HEK293 (cell line): ENCODE data around the gene MYOM1.

Experiments used
- BCL11A ChIP-seq: fragments of 450-650 bp; formaldehyde crosslinking; IDR thresholded peaks from 2 replicates; pipeline ENCODE4 v1.5.1; 2016; ENCODE audit warnings: low read depth, missing biosample characterization, missing genetic modification characterization
- FEZF1 ChIP-seq: fragments of 450-650 bp; formaldehyde crosslinking; IDR thresholded peaks from 2 replicates; pipeline ENCODE4 v1.5.1; 2016; ENCODE audit warnings: missing biosample characterization, missing genetic modification characterization
- GLI4 ChIP-seq: fragments of 450-650 bp; formaldehyde crosslinking; IDR thresholded peaks from 2 replicates; pipeline ENCODE4 v1.5.1; 2016; ENCODE audit warnings: missing biosample characterization, missing genetic modification characterization
- KLF7 ChIP-seq: fragments of 450-650 bp; formaldehyde crosslinking; IDR thresholded peaks from 2 replicates; pipeline ENCODE4 v1.5.1; 2016; ENCODE audit warnings: missing biosample characterization, missing genetic modification characterization, borderline replicate concordance
- SCRT2 ChIP-seq: fragments of 450-650 bp; formaldehyde crosslinking; IDR thresholded peaks from 2 replicates; pipeline ENCODE4 v1.5.1; 2016; ENCODE audit warnings: missing biosample characterization, missing genetic modification characterization
- SP3 ChIP-seq: fragments of 450-650 bp; formaldehyde crosslinking; IDR thresholded peaks from 2 replicates; pipeline ENCODE4 v1.5.1; 2016; ENCODE audit warnings: missing biosample characterization, missing genetic modification characterization
- ZBTB17 ChIP-seq: fragments of 450-650 bp; formaldehyde crosslinking; IDR thresholded peaks from 2 replicates; pipeline ENCODE4 v1.5.1; 2016; ENCODE audit warnings: missing biosample characterization, missing genetic modification characterization
- ZBTB48 ChIP-seq: fragments of 450-650 bp; formaldehyde crosslinking; IDR thresholded peaks from 2 replicates; pipeline ENCODE4 v1.5.1; 2016; ENCODE audit warnings: missing biosample characterization, missing genetic modification characterization
- ZNF112 ChIP-seq: fragments of 450-650 bp; formaldehyde crosslinking; IDR thresholded peaks from 2 replicates; pipeline ENCODE4 v1.5.0; 2017; ENCODE audit warnings: missing biosample characterization, missing genetic modification characterization
- ZNF214 ChIP-seq: fragments of 450-650 bp; formaldehyde crosslinking; IDR thresholded peaks from 2 replicates; pipeline ENCODE4 v1.5.1; 2017; ENCODE audit warnings: missing biosample characterization, mild to moderate bottlenecking, missing genetic modification characterization, borderline replicate concordance
- ZNF354C ChIP-seq: fragments of 450-650 bp; formaldehyde crosslinking; IDR thresholded peaks from 2 replicates; pipeline ENCODE4 v1.5.1; 2016; ENCODE audit warnings: missing biosample characterization, missing genetic modification characterization, low read depth, borderline replicate concordance
- ZNF37A ChIP-seq: fragments of 450-650 bp; IDR thresholded peaks from 2 replicates; pipeline ENCODE4 v1.5.1; 2018; ENCODE audit warnings: missing biosample characterization, missing genetic modification characterization
- ZNF391 ChIP-seq: fragments of 450-650 bp; formaldehyde crosslinking; IDR thresholded peaks from 2 replicates; pipeline ENCODE4 v1.5.1; 2016; ENCODE audit warnings: low read depth, missing biosample characterization, missing genetic modification characterization, borderline replicate concordance
- ZNF416 ChIP-seq: fragments of 450-650 bp; formaldehyde crosslinking; IDR thresholded peaks from 2 replicates; pipeline ENCODE4 v1.5.1; 2016; ENCODE audit warnings: missing biosample characterization, missing genetic modification characterization
- ZNF473 ChIP-seq: fragments of 450-650 bp; formaldehyde crosslinking; IDR thresholded peaks from 2 replicates; pipeline ENCODE4 v1.5.1; 2017; ENCODE audit warnings: missing biosample characterization, missing genetic modification characterization
- ZNF530 ChIP-seq: fragments of 450-650 bp; formaldehyde crosslinking; IDR thresholded peaks from 2 replicates; pipeline ENCODE4 v1.5.1; 2016; ENCODE audit warnings: low read depth, missing biosample characterization, missing genetic modification characterization
- ZNF585B ChIP-seq: fragments of 450-650 bp; formaldehyde crosslinking; IDR thresholded peaks from 2 replicates; pipeline ENCODE4 v1.5.1; 2016; ENCODE audit warnings: missing biosample characterization, missing genetic modification characterization
- ZNF624 ChIP-seq: fragments of 450-650 bp; formaldehyde crosslinking; IDR thresholded peaks from 2 replicates; pipeline ENCODE4 v1.5.1; 2017; ENCODE audit warnings: missing biosample characterization, missing genetic modification characterization
- ZNF660 ChIP-seq: fragments of 450-650 bp; IDR thresholded peaks from 2 replicates; pipeline ENCODE4 v1.5.1; 2018; ENCODE audit warnings: missing biosample characterization, mild to moderate bottlenecking, missing genetic modification characterization
- ZNF664 ChIP-seq: fragments of 450-650 bp; formaldehyde crosslinking; IDR thresholded peaks from 2 replicates; pipeline ENCODE4 v1.5.1; 2016; ENCODE audit warnings: missing biosample characterization, missing genetic modification characterization
- ZNF677 ChIP-seq: fragments of 450-650 bp; IDR thresholded peaks from 2 replicates; pipeline ENCODE4 v1.5.0; 2018; ENCODE audit warnings: missing biosample characterization, mild to moderate bottlenecking, missing genetic modification characterization, moderate library complexity
- ZNF701 ChIP-seq: fragments of 450-650 bp; formaldehyde crosslinking; IDR thresholded peaks from 2 replicates; pipeline ENCODE4 v1.5.1; 2016; ENCODE audit warnings: missing biosample characterization, missing genetic modification characterization
- ZNF777 ChIP-seq: fragments of 450-650 bp; formaldehyde crosslinking; IDR thresholded peaks from 2 replicates; pipeline ENCODE4 v1.5.1; 2017; ENCODE audit warnings: missing biosample characterization, missing genetic modification characterization, borderline replicate concordance
- ZNF785 ChIP-seq: fragments of 450-650 bp; formaldehyde crosslinking; IDR thresholded peaks from 2 replicates; pipeline ENCODE4 v1.5.1; 2016; ENCODE audit warnings: missing biosample characterization, missing genetic modification characterization
- ZSCAN30 ChIP-seq: fragments of 450-650 bp; IDR thresholded peaks from 2 replicates; pipeline ENCODE4 v1.5.1; 2018; ENCODE audit warnings: missing biosample characterization, mild to moderate bottlenecking, missing genetic modification characterization, moderate library complexity
- TF ChIP-seq, protein P1 (sequence below): fragments of 450-650 bp; formaldehyde crosslinking; IDR thresholded peaks from 2 replicates; pipeline ENCODE4; 2016; ENCODE audit warnings: missing biosample characterization, missing genetic modification characterization
- TF ChIP-seq, protein P2 (sequence below): fragments of 450-650 bp; formaldehyde crosslinking; IDR thresholded peaks from 2 replicates; pipeline ENCODE4 v1.5.1; 2017; ENCODE audit warnings: missing biosample characterization, missing genetic modification characterization
- TF ChIP-seq, protein P3 (sequence below): fragments of 450-650 bp; formaldehyde crosslinking; IDR thresholded peaks from 2 replicates; pipeline ENCODE4 v1.5.1; 2016; ENCODE audit warnings: missing biosample characterization, missing genetic modification characterization
- TF ChIP-seq, protein P4 (sequence below): fragments of 450-650 bp; formaldehyde crosslinking; IDR thresholded peaks from 2 replicates; pipeline ENCODE4 v1.5.1; 2016; ENCODE audit warnings: missing biosample characterization, missing genetic modification characterization
- TF ChIP-seq, protein P5 (sequence below): fragments of 450-650 bp; formaldehyde crosslinking; IDR thresholded peaks from 2 replicates; pipeline ENCODE4 v1.5.1; 2016; ENCODE audit warnings: missing biosample characterization, missing genetic modification characterization
- TF ChIP-seq, protein P6 (sequence below): fragments of 450-650 bp; IDR thresholded peaks from 2 replicates; pipeline ENCODE4 v1.5.1; 2018; ENCODE audit warnings: missing biosample characterization, mild to moderate bottlenecking, missing genetic modification characterization

Gene MYOM1

DNA sequence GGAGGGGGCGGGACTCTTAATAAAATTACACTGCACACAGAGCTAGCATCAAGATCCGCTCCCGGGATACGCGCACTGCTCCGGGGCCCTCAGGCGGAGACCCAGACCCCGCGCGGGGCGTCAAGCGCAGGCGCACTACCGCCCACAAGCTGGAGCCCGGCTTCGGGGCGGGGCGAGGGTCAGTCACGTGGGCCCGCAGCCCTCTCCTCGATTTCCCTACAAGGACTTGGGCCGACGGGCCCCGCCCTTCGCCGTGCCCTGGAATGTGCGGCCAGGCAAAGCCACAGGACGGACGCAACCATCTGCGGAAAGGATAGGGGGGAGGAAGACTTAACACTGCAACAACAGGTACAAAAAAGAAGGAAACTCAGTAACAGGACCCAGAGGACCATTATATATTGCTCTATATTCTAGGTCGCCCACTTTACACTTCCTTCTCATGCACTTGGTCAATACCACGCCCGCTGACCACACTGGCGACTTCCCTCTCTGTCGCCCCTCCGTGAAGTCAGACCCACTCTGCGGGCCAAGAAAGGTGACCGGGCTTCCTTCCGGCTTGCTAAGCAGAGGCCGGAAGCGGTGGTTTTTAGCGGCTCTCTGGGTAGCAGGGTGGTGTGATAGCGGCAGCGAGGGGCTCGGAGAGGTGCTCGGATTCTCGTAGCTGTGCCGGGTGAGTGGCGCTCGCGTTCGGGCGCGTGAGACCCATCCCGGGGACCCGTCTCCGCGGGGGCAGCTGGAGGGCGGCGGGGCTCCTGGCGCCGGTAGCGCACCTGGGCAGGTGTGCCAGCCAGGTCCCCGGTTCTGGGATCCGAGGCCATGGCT lies 27.7 kb upstream of the MYOM1 start, which contains the start of gene MYL12A (continued):
- no peak for TF ChIP-seq ZBTB48
- no peak for TF ChIP-seq ZNF37A (tag by site-specific recombination)
- TF ChIP-seq ZNF391 (tag by site-specific recombination), result peak; percentile 70; the same call in 1 of the 2 replicates
- no peak for TF ChIP-seq ZNF624 (tag by site-specific recombination)
- TF ChIP-seq ZBTB17 (tag by site-specific recombination), result peak; percentile 84
- TF ChIP-seq BCL11A (tag by site-specific recombination), result peak; percentile 80; the same call in 1 of the 2 replicates
- no peak for TF ChIP-seq ZNF701
- no peak for TF ChIP-seq ZNF473 (tag by site-specific recombination)
- TF ChIP-seq ZNF677, result no peak
- TF ChIP-seq, protein P1, sequence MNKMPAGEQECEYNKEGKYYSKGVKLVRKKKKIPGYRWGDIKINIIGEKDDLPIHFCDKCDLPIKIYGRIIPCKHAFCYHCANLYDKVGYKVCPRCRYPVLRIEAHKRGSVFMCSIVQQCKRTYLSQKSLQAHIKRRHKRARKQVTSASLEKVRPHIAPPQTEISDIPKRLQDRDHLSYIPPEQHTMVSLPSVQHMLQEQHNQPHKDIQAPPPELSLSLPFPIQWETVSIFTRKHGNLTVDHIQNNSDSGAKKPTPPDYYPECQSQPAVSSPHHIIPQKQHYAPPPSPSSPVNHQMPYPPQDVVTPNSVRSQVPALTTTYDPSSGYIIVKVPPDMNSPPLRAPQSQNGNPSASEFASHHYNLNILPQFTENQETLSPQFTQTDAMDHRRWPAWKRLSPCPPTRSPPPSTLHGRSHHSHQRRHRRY, result no peak
- TF ChIP-seq, protein P2, sequence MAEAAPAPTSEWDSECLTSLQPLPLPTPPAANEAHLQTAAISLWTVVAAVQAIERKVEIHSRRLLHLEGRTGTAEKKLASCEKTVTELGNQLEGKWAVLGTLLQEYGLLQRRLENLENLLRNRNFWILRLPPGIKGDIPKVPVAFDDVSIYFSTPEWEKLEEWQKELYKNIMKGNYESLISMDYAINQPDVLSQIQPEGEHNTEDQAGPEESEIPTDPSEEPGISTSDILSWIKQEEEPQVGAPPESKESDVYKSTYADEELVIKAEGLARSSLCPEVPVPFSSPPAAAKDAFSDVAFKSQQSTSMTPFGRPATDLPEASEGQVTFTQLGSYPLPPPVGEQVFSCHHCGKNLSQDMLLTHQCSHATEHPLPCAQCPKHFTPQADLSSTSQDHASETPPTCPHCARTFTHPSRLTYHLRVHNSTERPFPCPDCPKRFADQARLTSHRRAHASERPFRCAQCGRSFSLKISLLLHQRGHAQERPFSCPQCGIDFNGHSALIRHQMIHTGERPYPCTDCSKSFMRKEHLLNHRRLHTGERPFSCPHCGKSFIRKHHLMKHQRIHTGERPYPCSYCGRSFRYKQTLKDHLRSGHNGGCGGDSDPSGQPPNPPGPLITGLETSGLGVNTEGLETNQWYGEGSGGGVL (tag by site-specific recombination), result no peak
- TF ChIP-seq SCRT2 (tag by site-specific recombination), result peak; percentile 79
- TF ChIP-seq, protein P3, sequence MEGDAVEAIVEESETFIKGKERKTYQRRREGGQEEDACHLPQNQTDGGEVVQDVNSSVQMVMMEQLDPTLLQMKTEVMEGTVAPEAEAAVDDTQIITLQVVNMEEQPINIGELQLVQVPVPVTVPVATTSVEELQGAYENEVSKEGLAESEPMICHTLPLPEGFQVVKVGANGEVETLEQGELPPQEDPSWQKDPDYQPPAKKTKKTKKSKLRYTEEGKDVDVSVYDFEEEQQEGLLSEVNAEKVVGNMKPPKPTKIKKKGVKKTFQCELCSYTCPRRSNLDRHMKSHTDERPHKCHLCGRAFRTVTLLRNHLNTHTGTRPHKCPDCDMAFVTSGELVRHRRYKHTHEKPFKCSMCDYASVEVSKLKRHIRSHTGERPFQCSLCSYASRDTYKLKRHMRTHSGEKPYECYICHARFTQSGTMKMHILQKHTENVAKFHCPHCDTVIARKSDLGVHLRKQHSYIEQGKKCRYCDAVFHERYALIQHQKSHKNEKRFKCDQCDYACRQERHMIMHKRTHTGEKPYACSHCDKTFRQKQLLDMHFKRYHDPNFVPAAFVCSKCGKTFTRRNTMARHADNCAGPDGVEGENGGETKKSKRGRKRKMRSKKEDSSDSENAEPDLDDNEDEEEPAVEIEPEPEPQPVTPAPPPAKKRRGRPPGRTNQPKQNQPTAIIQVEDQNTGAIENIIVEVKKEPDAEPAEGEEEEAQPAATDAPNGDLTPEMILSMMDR (tag by site-specific recombination), result peak; percentile 55; the same call in 1 of the 2 replicates
- TF ChIP-seq, protein P4, sequence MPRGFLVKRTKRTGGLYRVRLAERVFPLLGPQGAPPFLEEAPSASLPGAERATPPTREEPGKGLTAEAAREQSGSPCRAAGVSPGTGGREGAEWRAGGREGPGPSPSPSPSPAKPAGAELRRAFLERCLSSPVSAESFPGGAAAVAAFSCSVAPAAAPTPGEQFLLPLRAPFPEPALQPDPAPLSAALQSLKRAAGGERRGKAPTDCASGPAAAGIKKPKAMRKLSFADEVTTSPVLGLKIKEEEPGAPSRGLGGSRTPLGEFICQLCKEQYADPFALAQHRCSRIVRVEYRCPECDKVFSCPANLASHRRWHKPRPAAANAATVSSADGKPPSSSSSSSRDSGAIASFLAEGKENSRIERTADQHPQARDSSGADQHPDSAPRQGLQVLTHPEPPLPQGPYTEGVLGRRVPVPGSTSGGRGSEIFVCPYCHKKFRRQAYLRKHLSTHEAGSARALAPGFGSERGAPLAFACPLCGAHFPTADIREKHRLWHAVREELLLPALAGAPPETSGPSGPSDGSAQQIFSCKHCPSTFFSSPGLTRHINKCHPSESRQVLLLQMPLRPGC (tag by site-specific recombination), result peak; percentile 99
- 0 out of 2 replicates have a peak, but pooled peaks have one; percentile 55 for TF ChIP-seq ZNF785 (tag by site-specific recombination)
- TF ChIP-seq KLF7, result peak; percentile 80; the same call in 1 of the 2 replicates
- TF ChIP-seq FEZF1 (tag by site-specific recombination), result 0 out of 2 replicates have a peak, but pooled peaks have one; percentile 22
- TF ChIP-seq ZNF664 (tag by site-specific recombination), result no peak
- peak; percentile 90 for TF ChIP-seq SP3
- no peak for TF ChIP-seq ZNF585B (tag by site-specific recombination)
- no peak for TF ChIP-seq ZNF354C (tag by site-specific recombination)
- TF ChIP-seq ZSCAN30 (tag by site-specific recombination), result no peak
- 0 out of 2 replicates have a peak, but pooled peaks have one; percentile 12 for TF ChIP-seq ZNF660 (tag by site-specific recombination)
- 0 out of 2 replicates have a peak, but pooled peaks have one; percentile 32 for TF ChIP-seq ZNF777 (tag by site-specific recombination)
- TF ChIP-seq ZNF530 (tag by site-specific recombination), result no peak
- TF ChIP-seq, protein P5, sequence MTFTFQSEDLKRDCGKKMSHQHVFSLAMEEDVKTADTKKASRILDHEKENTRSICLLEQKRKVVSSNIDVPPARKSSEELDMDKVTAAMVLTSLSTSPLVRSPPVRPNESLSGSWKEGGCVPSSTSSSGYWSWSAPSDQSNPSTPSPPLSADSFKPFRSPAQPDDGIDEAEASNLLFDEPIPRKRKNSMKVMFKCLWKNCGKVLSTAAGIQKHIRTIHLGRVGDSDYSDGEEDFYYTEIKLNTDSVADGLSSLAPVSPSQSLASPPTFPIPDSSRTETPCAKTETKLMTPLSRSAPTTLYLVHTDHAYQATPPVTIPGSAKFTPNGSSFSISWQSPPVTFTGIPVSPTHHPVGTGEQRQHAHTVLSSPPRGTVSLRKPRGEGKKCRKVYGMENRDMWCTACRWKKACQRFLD (tag by site-specific recombination), result no peak
- TF ChIP-seq ZNF416, result no peak
- no peak for TF ChIP-seq ZNF214 (tag by site-specific recombination)
- TF ChIP-seq ZNF112, result no peak
- peak; percentile 15; the same call in 1 of the 2 replicates for TF ChIP-seq GLI4 (tag by site-specific recombination)
- TF ChIP-seq, protein P6, sequence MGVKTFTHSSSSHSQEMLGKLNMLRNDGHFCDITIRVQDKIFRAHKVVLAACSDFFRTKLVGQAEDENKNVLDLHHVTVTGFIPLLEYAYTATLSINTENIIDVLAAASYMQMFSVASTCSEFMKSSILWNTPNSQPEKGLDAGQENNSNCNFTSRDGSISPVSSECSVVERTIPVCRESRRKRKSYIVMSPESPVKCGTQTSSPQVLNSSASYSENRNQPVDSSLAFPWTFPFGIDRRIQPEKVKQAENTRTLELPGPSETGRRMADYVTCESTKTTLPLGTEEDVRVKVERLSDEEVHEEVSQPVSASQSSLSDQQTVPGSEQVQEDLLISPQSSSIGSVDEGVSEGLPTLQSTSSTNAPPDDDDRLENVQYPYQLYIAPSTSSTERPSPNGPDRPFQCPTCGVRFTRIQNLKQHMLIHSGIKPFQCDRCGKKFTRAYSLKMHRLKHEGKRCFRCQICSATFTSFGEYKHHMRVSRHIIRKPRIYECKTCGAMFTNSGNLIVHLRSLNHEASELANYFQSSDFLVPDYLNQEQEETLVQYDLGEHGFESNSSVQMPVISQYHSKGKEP, result no peak
